HG03159 (cell line): ENCODE measurements around the gene TCERG1L.

ENCODE experiments used
- ATAC-seq: cut with Tn5 transposase; IDR thresholded peaks from one replicate; pipeline ENCODE4 v1.9.1; 2021; ENCODE audit warnings: mild to moderate bottlenecking, moderate library complexity; ENCODE audit not compliant: unreplicated experiment

Gene TCERG1L

GRCh38 chr10:131316321-131317075 is 5.0 kb upstream of the TCERG1L start:
- ATAC-seq = no peak

- no peak for ATAC-seq
These were observed 3.8 kb upstream of the TCERG1L start for GRCh38 chr10:131315344-131315743.

GRCh38 chr10:131314799-131315198 is 3.3 kb upstream of the TCERG1L start:
- ATAC-seq = no peak

GRCh38 chr10:131314148-131314547 is 2.6 kb upstream of the TCERG1L start:
- no peak for ATAC-seq

GRCh38 chr10:131313377-131313776 is 1.9 kb upstream of the TCERG1L start:
- ATAC-seq = no peak

GRCh38 chr10:131312478-131312836 is 936 bp upstream of the TCERG1L start:
- no peak for ATAC-seq

- no peak for ATAC-seq
These were observed 190 bp downstream of the TCERG1L start for GRCh38 chr10:131311402-131311660.

GRCh38 chr10:131310551-131311401 is 745 bp downstream of the TCERG1L start:
- no peak for ATAC-seq

GRCh38 chr10:131310142-131310541 is 1.4 kb downstream of the TCERG1L start:
- ATAC-seq = no peak

- ATAC-seq = no peak
These were observed 11.0 kb downstream of the TCERG1L start for GRCh38 chr10:131300508-131300907.

GRCh38 chr10:131290781-131291180 is 20.7 kb downstream of the TCERG1L start:
- no peak for ATAC-seq

- no peak for ATAC-seq
These were observed 22.9 kb downstream of the TCERG1L start for GRCh38 chr10:131288648-131289047.

GRCh38 chr10:131282961-131283360 is 28.6 kb downstream of the TCERG1L start:
- ATAC-seq = no peak

- ATAC-seq = no peak
These were observed 31.4 kb downstream of the TCERG1L start for GRCh38 chr10:131280101-131280500.

- no peak for ATAC-seq
These were observed 32.0 kb downstream of the TCERG1L start for GRCh38 chr10:131279516-131279915.

GRCh38 chr10:131277969-131278368 is 33.6 kb downstream of the TCERG1L start:
- ATAC-seq = no peak

GRCh38 chr10:131277278-131277677 is 34.2 kb downstream of the TCERG1L start:
- no peak for ATAC-seq

- no peak for ATAC-seq
These were observed 35.8 kb downstream of the TCERG1L start for GRCh38 chr10:131275691-131276090.

- no peak for ATAC-seq
These were observed 36.6 kb downstream of the TCERG1L start for GRCh38 chr10:131274883-131275282.

GRCh38 chr10:131274133-131274880 is 37.2 kb downstream of the TCERG1L start:
- ATAC-seq = no peak

GRCh38 chr10:131273476-131273875 is 38.0 kb downstream of the TCERG1L start:
- no peak for ATAC-seq
